Gastrocnemius medialis (tissue), 4 donors: Measurements from ENCODE around the gene AGRN.

Experiments
- POLR2A ChIP-seq, 2 donors: fragments of 450-650 bp; IDR thresholded peaks; one replicate each; pipeline ENCODE4 v1.6.1; 2017; ENCODE audit warnings: antibody characterized with exemption in 2 of 2, mild to moderate bottlenecking in 2 of 2, moderate library complexity in 2 of 2
- TF ChIP-seq, protein P1 (sequence below), 5 experiments: fragments of 450-650 bp in 3 of 5; fragments of 200-600 bp in 2 of 5; sonication (generic) in 2 of 5; IDR thresholded peaks in 4 of 5; conservative IDR thresholded peaks in 1 of 5; 1 replicate in 4 of 5; 2 replicates in 1 of 5; pipeline ENCODE4 v1.5.1; 2016 to 2019; ENCODE audit warnings: antibody characterized with exemption in 5 of 5, mild to moderate bottlenecking in 3 of 5, moderate library complexity in 3 of 5

DNA sequence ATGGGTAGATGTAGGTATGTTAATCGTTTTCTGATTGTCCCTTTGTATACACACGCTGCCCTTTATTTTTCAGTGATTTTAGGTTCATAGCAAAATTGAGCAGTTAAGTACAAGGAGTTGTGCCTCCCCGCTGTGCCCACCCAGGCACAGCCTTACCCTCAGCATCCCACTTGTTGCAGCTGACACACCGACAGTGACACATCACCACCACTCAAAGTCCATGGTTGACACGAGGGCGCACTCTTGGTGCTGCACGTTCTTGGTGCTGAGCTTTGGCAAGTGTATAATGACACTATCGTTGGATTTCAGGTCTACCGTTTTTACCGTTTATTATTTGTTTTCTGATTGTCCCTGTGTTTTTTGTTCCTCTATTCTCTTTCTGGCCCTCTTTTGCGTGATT lies 80.4 kb downstream of the AGRN start:
- TF ChIP-seq, protein P1, sequence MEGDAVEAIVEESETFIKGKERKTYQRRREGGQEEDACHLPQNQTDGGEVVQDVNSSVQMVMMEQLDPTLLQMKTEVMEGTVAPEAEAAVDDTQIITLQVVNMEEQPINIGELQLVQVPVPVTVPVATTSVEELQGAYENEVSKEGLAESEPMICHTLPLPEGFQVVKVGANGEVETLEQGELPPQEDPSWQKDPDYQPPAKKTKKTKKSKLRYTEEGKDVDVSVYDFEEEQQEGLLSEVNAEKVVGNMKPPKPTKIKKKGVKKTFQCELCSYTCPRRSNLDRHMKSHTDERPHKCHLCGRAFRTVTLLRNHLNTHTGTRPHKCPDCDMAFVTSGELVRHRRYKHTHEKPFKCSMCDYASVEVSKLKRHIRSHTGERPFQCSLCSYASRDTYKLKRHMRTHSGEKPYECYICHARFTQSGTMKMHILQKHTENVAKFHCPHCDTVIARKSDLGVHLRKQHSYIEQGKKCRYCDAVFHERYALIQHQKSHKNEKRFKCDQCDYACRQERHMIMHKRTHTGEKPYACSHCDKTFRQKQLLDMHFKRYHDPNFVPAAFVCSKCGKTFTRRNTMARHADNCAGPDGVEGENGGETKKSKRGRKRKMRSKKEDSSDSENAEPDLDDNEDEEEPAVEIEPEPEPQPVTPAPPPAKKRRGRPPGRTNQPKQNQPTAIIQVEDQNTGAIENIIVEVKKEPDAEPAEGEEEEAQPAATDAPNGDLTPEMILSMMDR (IDR thresholded peaks at IDR 0.05 in 4 of 5, conservative IDR thresholded peaks at IDR 0.05 in 1 of 5), result no peak
- TF ChIP-seq POLR2A (IDR thresholded peaks at IDR 0.05), result no peak
